ENCODE results near the gene C12orf50. TPM values are rescaled to one million over a fixed set of nuclear protein-coding genes. Genes with fewer than 3 reads are reported as not detected.
"Not testable (repeated sequence)": the region's sequence is repeated elsewhere in the genome, so short reads cannot be mapped to it uniquely, and the experiment has no call there.

The C12orf50 gene
- total RNA-seq, 1 donor from 2014 or later = 0.37 TPM

- Mint-ChIP-seq H3K27ac (ENCODE audit: unreplicated experiment) (peak overlapping the region; percentile 57), H3K36me3 (ENCODE audit: low read depth) (no peaks in the 10 kb centered on the region), H3K27me3 (ENCODE audit: low read depth) (no peaks in the 10 kb centered on the region), H3K4me1 (peaks cover 39% of the 10 kb centered on the region), H3K4me3 (peak overlapping the region; percentile 98), H3K9me3 (peaks cover 5% of the 10 kb centered on the region)
- no peak for DNase-seq (ENCODE audit: low read depth, low spot score)
- no peak for TF ChIP-seq CTCF (conservative IDR thresholded peaks at IDR 0.05)
Observed at GRCh38 chr12:88036353-88036965, 7.3 kb upstream of the C12orf50 start.

- DNase-seq (ENCODE audit: low read depth, low spot score) = no peak
- H3K4me1 Mint-ChIP-seq = peaks cover 39% of the 10 kb centered on the region
- H3K27me3 Mint-ChIP-seq (ENCODE audit: low read depth) = no peaks in the 10 kb centered on the region
- peaks cover 6% of the 10 kb centered on the region for H3K9me3 Mint-ChIP-seq
- peak overlapping the region; percentile 57 for H3K27ac Mint-ChIP-seq (ENCODE audit: unreplicated experiment)
- TF ChIP-seq CTCF (conservative IDR thresholded peaks at IDR 0.05) = no peak
- no peaks in the 10 kb centered on the region for H3K36me3 Mint-ChIP-seq (ENCODE audit: low read depth)
- H3K4me3 Mint-ChIP-seq = peak overlapping the region; percentile 98
Observed at GRCh38 chr12:88035907-88036289, 6.7 kb upstream of the C12orf50 start.

- peaks cover 39% of the 10 kb centered on the region for H3K4me1 Mint-ChIP-seq
- H3K36me3 Mint-ChIP-seq (ENCODE audit: low read depth) = no peaks in the 10 kb centered on the region
- DNase-seq (ENCODE audit: low read depth, low spot score) = peak; percentile 79
- TF ChIP-seq CTCF (conservative IDR thresholded peaks at IDR 0.05) = no peak
- no peaks in the 10 kb centered on the region for H3K27me3 Mint-ChIP-seq (ENCODE audit: low read depth)
- H3K27ac Mint-ChIP-seq (ENCODE audit: unreplicated experiment) = peak overlapping the region; percentile 97
- H3K4me3 Mint-ChIP-seq = peak overlapping the region; percentile 98
- H3K9me3 Mint-ChIP-seq = peaks cover 6% of the 10 kb centered on the region
Observed at GRCh38 chr12:88035271-88035906, 6.2 kb upstream of the C12orf50 start.

- not testable (repeated sequence) for H3K27me3 Mint-ChIP-seq (ENCODE audit: low read depth); H3K36me3 Mint-ChIP-seq (ENCODE audit: low read depth); H3K27ac Mint-ChIP-seq (ENCODE audit: unreplicated experiment); H3K9me3 Mint-ChIP-seq; DNase-seq (ENCODE audit: low read depth, low spot score); H3K4me3 Mint-ChIP-seq
- H3K4me1 Mint-ChIP-seq = peaks cover 11% of the 10 kb centered on the region
Observed at GRCh38 chr12:88031161-88031560, 2.0 kb upstream of the C12orf50 start.

GRCh38 chr12:88026196-88026595, 3.0 kb downstream of the C12orf50 start:
- Mint-ChIP-seq H3K27ac (ENCODE audit: unreplicated experiment) (no peak overlapping the region), H3K4me1 (no peaks in the 10 kb centered on the region), H3K4me3 (no peak overlapping the region), H3K9me3 (peaks cover 5% of the 10 kb centered on the region), H3K36me3 (ENCODE audit: low read depth) (no peaks in the 10 kb centered on the region), H3K27me3 (ENCODE audit: low read depth) (no peaks in the 10 kb centered on the region)
- TF ChIP-seq CTCF (conservative IDR thresholded peaks at IDR 0.05) = no peak
- no peak for DNase-seq (ENCODE audit: low read depth, low spot score)

- Mint-ChIP-seq H3K27ac (ENCODE audit: unreplicated experiment) (no peak overlapping the region), H3K36me3 (ENCODE audit: low read depth) (peaks cover 10% of the 10 kb centered on the region), H3K9me3 (peaks cover 20% of the 10 kb centered on the region), H3K4me1 (no peaks in the 10 kb centered on the region), H3K4me3 (no peak overlapping the region), H3K27me3 (ENCODE audit: low read depth) (no peaks in the 10 kb centered on the region)
- DNase-seq (ENCODE audit: low read depth, low spot score) = no peak
- TF ChIP-seq CTCF (conservative IDR thresholded peaks at IDR 0.05) = no peak
Observed at GRCh38 chr12:88017964-88018363, 11.2 kb downstream of the C12orf50 start.

Data from neural crest cell (in vitro differentiated cells).